Ascending aorta (tissue), 2 donors: ENCODE results near the gene SLC6A6. TPM values are rescaled to one million over a fixed set of nuclear protein-coding genes. Genes with fewer than 3 reads are reported as not detected.
"Not testable (repeated sequence)": the region's sequence is repeated elsewhere in the genome, so short reads cannot be mapped to it uniquely, and the experiment has no call there.

Source experiments
- DNase-seq, 2 donors: peaks; one replicate each; pipeline ENCODE4 v3.0.0-alpha.2; 2019; ENCODE audit warnings: low spot score in 2 of 2
- H3K27ac ChIP-seq, 2 donors: fragments of 200-600 bp; sonication (generic); one replicate each; pipeline ENCODE4 v1.5.1; 2016 to 2017; ENCODE audit warnings: mild to moderate bottlenecking in 1 of 2
- H3K27me3 ChIP-seq: fragments of 200-600 bp; sonication (generic); one replicate; pipeline ENCODE4 v1.5.1; 2017
- H3K36me3 ChIP-seq, 2 donors: fragments of 200-600 bp; sonication (generic); one replicate each; pipeline ENCODE4 v1.5.1; 2016
- H3K4me1 ChIP-seq, 2 donors: fragments of 200-600 bp; sonication (generic); one replicate each; pipeline ENCODE4 v1.5.1; 2016 to 2017; ENCODE audit warnings: mild to moderate bottlenecking in 1 of 2
- H3K4me3 ChIP-seq, 2 donors: fragments of 200-600 bp; sonication (generic); one replicate each; pipeline ENCODE4 v1.5.1; 2016 to 2017; ENCODE audit warnings: mild to moderate bottlenecking in 1 of 2
- H3K9me3 ChIP-seq, 2 donors: fragments of 200-600 bp; sonication (generic); one replicate each; pipeline ENCODE4 v1.5.1; 2016
- intact Hi-C: fragments of 100-400 bp; cut with DNase I; formaldehyde crosslinking; loops from one replicate; pipeline ENCODE4 v1.15.1; 2023
- total RNA-seq: library from RNA; depleted of rRNA; stranded (reverse); fragments of >200 nt; gene quantifications from one replicate; pipeline ENCODE4 v1.1.0, GENCODE V29; 2016
- TF ChIP-seq, protein P1 (sequence below), 3 experiments: fragments of 200-600 bp in 2 of 3; fragments of 450-650 bp in 1 of 3; sonication (generic) in 2 of 3; IDR thresholded peaks; one replicate each; pipeline ENCODE4 v1.5.1; 2016 to 2019; ENCODE audit warnings: antibody characterized with exemption in 3 of 3, mild to moderate bottlenecking in 1 of 3, moderate library complexity in 1 of 3

Gene SLC6A6
- total RNA-seq, 1 donor from 2014 or later = 78.1 TPM

DNA sequence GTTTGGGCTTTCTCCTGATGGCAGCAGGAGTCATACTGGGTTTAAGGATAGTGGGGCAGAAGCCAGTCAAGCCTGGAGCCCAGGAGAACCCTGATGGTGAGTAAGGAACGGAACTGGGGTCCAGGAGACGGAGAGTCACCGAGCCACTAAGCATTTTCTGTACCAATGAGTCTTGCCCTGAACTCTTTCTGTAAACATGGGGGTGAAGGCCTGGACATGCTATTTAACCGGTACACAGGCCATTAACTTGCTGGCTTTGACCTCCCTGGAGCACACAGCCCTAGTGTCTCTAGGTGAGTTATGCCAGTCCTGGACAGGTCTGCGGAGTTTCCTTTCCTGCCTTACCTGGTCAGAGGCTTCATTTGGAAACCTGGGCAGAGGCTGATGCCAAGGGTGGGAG is 3.9 kb downstream of the SLC6A6 start:
- Histone ChIP-seq H3K9me3 (no peaks in the 10 kb centered on the region), H3K4me1 (peaks cover 25 to 43% of the 10 kb centered on the region in 2 donors), H3K4me3 (no peak overlapping the region), H3K27me3 (no peaks in the 10 kb centered on the region), H3K36me3 (peaks cover 0 to 6% of the 10 kb centered on the region in 2 donors), H3K27ac (no peak overlapping the region)
- intact Hi-C loops = loop anchor here (10.0 kb wide), 1 partner anchor 262 kb away; no protein-coding TSS in a partner anchor
- no peak for DNase-seq
- TF ChIP-seq, protein P1, sequence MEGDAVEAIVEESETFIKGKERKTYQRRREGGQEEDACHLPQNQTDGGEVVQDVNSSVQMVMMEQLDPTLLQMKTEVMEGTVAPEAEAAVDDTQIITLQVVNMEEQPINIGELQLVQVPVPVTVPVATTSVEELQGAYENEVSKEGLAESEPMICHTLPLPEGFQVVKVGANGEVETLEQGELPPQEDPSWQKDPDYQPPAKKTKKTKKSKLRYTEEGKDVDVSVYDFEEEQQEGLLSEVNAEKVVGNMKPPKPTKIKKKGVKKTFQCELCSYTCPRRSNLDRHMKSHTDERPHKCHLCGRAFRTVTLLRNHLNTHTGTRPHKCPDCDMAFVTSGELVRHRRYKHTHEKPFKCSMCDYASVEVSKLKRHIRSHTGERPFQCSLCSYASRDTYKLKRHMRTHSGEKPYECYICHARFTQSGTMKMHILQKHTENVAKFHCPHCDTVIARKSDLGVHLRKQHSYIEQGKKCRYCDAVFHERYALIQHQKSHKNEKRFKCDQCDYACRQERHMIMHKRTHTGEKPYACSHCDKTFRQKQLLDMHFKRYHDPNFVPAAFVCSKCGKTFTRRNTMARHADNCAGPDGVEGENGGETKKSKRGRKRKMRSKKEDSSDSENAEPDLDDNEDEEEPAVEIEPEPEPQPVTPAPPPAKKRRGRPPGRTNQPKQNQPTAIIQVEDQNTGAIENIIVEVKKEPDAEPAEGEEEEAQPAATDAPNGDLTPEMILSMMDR (IDR thresholded peaks at IDR 0.05) = no peak

DNA sequence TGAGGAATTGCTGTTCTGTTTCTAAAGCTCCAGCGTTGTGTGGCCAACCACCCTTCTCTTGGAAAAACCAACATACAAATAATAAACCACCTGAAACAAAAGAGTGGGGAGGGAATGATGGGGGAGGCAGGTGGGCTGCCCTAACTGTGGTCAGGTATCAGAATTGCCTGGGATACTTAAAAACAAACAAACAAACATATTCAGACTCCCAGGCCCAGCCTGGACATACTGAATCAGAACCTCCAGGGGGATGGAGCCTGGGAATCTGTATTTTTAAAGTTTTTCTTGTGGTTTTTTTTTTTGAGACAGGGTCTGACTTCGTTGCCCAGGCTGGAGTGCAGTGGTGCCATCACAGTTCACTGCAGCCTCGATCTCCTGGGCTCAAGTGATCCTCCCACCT is 4.4 kb downstream of the SLC6A6 start:
- Histone ChIP-seq H3K4me1 (peaks cover 25 to 43% of the 10 kb centered on the region in 2 donors), H3K27ac (no peak overlapping the region), H3K9me3 (no peaks in the 10 kb centered on the region), H3K36me3 (peaks cover 0 to 6% of the 10 kb centered on the region in 2 donors), H3K4me3 (no peak overlapping the region), H3K27me3 (no peaks in the 10 kb centered on the region)
- no peak for DNase-seq
- TF ChIP-seq, protein P1 (IDR thresholded peaks at IDR 0.05) = no peak
- intact Hi-C loops = loop anchor here (10.0 kb wide), 1 partner anchor 262 kb away; no protein-coding TSS in a partner anchor

DNA sequence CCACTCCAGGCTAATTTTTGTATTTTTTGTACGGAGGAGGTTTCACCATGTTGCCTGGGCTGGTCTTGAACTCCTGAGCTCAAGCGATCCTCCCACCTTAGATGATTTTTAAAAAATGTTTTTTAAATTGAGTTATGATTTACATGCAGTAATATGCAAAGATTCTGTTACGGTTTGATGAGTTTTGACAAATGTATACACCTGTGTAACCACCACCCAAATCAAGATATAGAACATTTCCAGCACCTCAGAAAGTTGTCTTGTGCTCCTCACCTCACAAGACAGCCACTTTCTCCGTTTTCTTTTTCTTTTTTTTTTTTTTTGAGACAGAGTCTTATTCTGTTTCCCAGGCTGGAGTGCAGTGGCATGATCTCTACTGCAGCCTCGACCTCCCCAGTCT is 4.8 kb downstream of the SLC6A6 start:
- intact Hi-C loops = loop anchor here (10.0 kb wide), 1 partner anchor 262 kb away; no protein-coding TSS in a partner anchor
- DNase-seq = no peak
- TF ChIP-seq, protein P1 (IDR thresholded peaks at IDR 0.05) = no peak
- Histone ChIP-seq H3K27me3 (no peaks in the 10 kb centered on the region), H3K9me3 (no peaks in the 10 kb centered on the region), H3K27ac (no peak overlapping the region), H3K4me3 (no peak overlapping the region), H3K36me3 (peaks cover 0 to 6% of the 10 kb centered on the region in 2 donors), H3K4me1 (peaks cover 22 to 38% of the 10 kb centered on the region in 2 donors)

DNA sequence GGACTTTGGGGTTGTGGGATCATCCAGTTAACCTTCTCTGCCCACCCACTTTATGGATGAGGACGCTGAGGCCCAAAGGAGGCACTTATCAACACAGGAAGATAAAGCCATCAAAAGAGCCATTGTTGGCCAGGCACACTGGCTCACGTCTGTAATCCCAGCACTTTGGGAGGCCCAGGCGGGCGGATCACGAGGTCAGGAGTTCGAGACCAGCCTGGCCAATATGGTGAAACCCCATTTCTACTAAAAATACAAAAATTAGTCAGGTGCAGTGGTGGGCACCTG is 7.3 kb downstream of the SLC6A6 start:
- not testable (repeated sequence) for H3K27ac ChIP-seq, H3K36me3 ChIP-seq, DNase-seq, H3K4me3 ChIP-seq, H3K27me3 ChIP-seq, H3K9me3 ChIP-seq
- peaks cover 12 to 22% of the 10 kb centered on the region in 2 donors for H3K4me1 ChIP-seq
- intact Hi-C loops = loop anchor here (10.0 kb wide), 1 partner anchor 265 kb away; no protein-coding TSS in a partner anchor

DNA sequence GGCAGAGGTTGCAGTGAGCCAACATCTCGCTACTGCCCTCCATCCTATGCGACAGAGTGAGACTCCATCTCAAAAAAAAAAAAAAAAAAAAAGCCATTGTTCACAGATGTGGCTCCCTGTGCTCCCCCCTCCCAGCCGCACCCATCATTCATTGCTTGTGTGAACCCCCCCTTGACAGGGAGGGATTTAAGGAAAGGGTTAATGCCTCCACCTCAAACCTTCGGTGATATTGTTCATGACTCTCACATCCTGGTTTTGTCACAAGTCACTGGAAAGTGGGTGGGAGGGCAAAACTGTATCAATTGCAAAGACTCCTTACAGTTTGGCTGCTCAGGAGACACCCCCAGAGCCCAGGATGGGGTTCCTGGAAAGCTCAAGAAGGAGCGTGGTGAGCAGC is 7.7 kb downstream of the SLC6A6 start:
- peaks cover 8 to 18% of the 10 kb centered on the region in 2 donors for H3K4me1 ChIP-seq
- H3K27ac ChIP-seq = peak overlapping the region; percentile 43 to 58
- H3K27me3 ChIP-seq = no peaks in the 10 kb centered on the region
- no peak overlapping the region for H3K4me3 ChIP-seq
- TF ChIP-seq, protein P1 (IDR thresholded peaks at IDR 0.05) = no peak
- intact Hi-C loops = no loop called here
- peaks cover 0 to 6% of the 10 kb centered on the region in 2 donors for H3K36me3 ChIP-seq
- no peaks in the 10 kb centered on the region for H3K9me3 ChIP-seq
- DNase-seq = no peak

DNA sequence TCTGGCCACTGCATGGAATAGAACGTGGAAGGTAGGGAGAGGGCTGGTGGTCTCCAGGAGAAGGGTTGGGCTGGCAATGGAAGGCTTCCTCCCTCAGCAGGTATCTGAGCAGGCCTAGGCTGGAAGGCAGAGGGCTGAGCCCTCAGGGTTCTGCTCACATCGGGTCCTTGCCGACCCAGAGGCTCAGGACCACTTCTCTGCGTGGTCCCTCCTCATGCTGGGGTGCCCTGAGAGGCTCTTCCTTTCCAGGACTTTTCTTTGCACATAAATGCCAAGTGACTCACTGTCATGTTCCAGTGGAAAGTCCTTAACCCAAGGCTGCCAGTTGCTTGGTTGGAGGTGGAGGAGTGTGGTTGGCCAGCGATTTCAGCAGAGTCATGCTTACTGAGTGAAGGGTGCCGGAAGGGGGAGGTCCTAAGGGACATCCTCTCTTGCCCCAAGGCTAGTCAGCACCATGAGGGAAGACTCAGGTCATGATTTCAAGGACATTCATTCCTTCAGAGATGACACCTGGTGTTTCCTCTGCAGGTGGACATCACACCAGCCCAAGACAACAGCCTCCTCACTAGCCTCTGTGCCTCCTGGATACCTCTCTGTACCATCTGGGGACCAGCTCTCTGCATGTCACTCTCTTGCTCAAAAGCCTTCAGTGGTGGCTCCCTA is 8.2 kb downstream of the SLC6A6 start:
- DNase-seq = peak in 1 of 2 donors; percentile 84

More for the DNA sequence above, 8.2 kb downstream of the SLC6A6 start:
- H3K9me3 ChIP-seq = no peaks in the 10 kb centered on the region
- peaks cover 0 to 6% of the 10 kb centered on the region in 2 donors for H3K36me3 ChIP-seq
- peak overlapping the region; percentile 58 to 60 for H3K27ac ChIP-seq
- TF ChIP-seq, protein P1 (IDR thresholded peaks at IDR 0.05) = no peak
- H3K4me1 ChIP-seq = peaks cover 4 to 13% of the 10 kb centered on the region in 2 donors
- H3K27me3 ChIP-seq = no peaks in the 10 kb centered on the region
- intact Hi-C loops = no loop called here
- no peak overlapping the region for H3K4me3 ChIP-seq
